Measurements from ENCODE around the gene RUNX2.

Gene RUNX2

GRCh38 chr6:45584127-45584526, 256.0 kb downstream of the RUNX2 start:
- no peak for DNase-seq (ENCODE audit: low read depth in 1 of 2, low spot score in 1 of 2)

- DNase-seq (ENCODE audit: low read depth in 1 of 2, low spot score in 1 of 2) = peak; percentile 12 to 21
These were observed 258.4 kb downstream of the RUNX2 start for GRCh38 chr6:45586216-45587171.

GRCh38 chr6:45587229-45588060, 259.3 kb downstream of the RUNX2 start:
- no peak for DNase-seq (ENCODE audit: low read depth in 1 of 2, low spot score in 1 of 2)

- DNase-seq (ENCODE audit: low read depth in 1 of 2, low spot score in 1 of 2) = no peak
These were observed 261.2 kb downstream of the RUNX2 start for GRCh38 chr6:45589367-45589766.

- DNase-seq (ENCODE audit: low read depth in 1 of 2, low spot score in 1 of 2) = no peak
These were observed 262.1 kb downstream of the RUNX2 start for GRCh38 chr6:45590226-45590625.

- DNase-seq (ENCODE audit: low read depth in 1 of 2, low spot score in 1 of 2) = no peak
These were observed 262.6 kb downstream of the RUNX2 start for GRCh38 chr6:45590696-45591184.

GRCh38 chr6:45591306-45591705, 263.2 kb downstream of the RUNX2 start:
- DNase-seq (ENCODE audit: low read depth in 1 of 2, low spot score in 1 of 2) = no peak

GRCh38 chr6:45591890-45592289, 263.8 kb downstream of the RUNX2 start:
- DNase-seq (ENCODE audit: low read depth in 1 of 2, low spot score in 1 of 2) = no peak

GRCh38 chr6:45592991-45593390, 264.9 kb downstream of the RUNX2 start:
- no peak for DNase-seq (ENCODE audit: low read depth in 1 of 2, low spot score in 1 of 2)

- DNase-seq (ENCODE audit: low read depth in 1 of 2, low spot score in 1 of 2) = no peak
These were observed 267.1 kb downstream of the RUNX2 start for GRCh38 chr6:45595010-45595851.

- no peak for DNase-seq (ENCODE audit: low read depth in 1 of 2, low spot score in 1 of 2)
These were observed 269.3 kb downstream of the RUNX2 start for GRCh38 chr6:45597424-45597823.

- DNase-seq (ENCODE audit: low read depth in 1 of 2, low spot score in 1 of 2) = no peak
These were observed 270.9 kb downstream of the RUNX2 start for GRCh38 chr6:45599053-45599452.

GRCh38 chr6:45605971-45606370, 277.8 kb downstream of the RUNX2 start:
- DNase-seq (ENCODE audit: low read depth in 1 of 2, low spot score in 1 of 2) = no peak

- DNase-seq (ENCODE audit: low read depth in 1 of 2, low spot score in 1 of 2) = no peak
These were observed 278.8 kb downstream of the RUNX2 start for GRCh38 chr6:45606831-45607400.

- DNase-seq (ENCODE audit: low read depth in 1 of 2, low spot score in 1 of 2) = no peak
These were observed 279.7 kb downstream of the RUNX2 start for GRCh38 chr6:45607798-45608197.

GRCh38 chr6:45608252-45608913, 280.3 kb downstream of the RUNX2 start:
- DNase-seq (ENCODE audit: low read depth in 1 of 2, low spot score in 1 of 2) = no peak

- no peak for DNase-seq (ENCODE audit: low read depth in 1 of 2, low spot score in 1 of 2)
These were observed 281.1 kb downstream of the RUNX2 start for GRCh38 chr6:45609141-45609638.

GRCh38 chr6:45610374-45610773, 282.2 kb downstream of the RUNX2 start:
- no peak for DNase-seq (ENCODE audit: low read depth in 1 of 2, low spot score in 1 of 2)

GRCh38 chr6:45610832-45611231, 282.7 kb downstream of the RUNX2 start:
- DNase-seq (ENCODE audit: low read depth in 1 of 2, low spot score in 1 of 2) = no peak

GRCh38 chr6:45611491-45611890, 283.4 kb downstream of the RUNX2 start:
- no peak for DNase-seq (ENCODE audit: low read depth in 1 of 2, low spot score in 1 of 2)

Measured in activated T-helper 1 cell treated with anti-CD3 and anti-CD28 coated beads, Interleukin-2, amount 50 U/mL, for 16 hours (primary cell).